ENCODE data around the gene CCDC102A.

The CCDC102A gene

DNA sequence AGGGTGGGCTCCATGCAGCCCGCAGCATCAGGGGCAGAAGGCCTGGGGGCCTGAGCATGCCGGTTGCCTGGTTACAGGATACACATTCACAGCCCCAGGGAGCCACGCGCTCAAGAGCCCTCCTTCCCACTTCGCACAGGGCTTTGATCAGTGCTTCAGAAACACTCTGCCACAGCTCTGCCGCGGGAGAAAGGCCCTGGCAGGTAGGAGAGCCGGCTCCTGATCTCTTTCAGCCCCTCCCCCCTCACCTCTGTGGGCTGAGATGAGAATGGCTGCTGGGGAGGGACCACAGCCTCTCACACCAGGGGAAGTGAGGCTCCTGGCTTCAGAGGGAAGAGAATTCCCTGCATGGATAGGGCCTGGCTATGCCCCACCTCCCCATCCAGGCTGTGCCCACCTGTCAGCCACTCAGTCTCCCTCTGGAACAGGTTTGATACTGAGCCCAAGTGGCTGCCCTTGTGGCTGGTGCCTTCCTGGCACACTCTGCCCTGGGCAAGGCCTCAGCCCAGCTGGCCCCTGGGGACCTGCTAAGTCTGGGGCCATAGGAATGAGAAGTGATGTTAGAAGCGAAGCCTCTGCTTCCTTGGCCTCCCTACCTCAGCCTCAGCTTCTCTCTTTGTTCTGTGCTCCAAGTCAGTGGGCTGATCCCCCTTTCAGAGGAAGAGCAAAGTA is 58.7 kb downstream of the CCDC102A start:
- DNase-seq (ENCODE audit: low spot score): no peak

DNA sequence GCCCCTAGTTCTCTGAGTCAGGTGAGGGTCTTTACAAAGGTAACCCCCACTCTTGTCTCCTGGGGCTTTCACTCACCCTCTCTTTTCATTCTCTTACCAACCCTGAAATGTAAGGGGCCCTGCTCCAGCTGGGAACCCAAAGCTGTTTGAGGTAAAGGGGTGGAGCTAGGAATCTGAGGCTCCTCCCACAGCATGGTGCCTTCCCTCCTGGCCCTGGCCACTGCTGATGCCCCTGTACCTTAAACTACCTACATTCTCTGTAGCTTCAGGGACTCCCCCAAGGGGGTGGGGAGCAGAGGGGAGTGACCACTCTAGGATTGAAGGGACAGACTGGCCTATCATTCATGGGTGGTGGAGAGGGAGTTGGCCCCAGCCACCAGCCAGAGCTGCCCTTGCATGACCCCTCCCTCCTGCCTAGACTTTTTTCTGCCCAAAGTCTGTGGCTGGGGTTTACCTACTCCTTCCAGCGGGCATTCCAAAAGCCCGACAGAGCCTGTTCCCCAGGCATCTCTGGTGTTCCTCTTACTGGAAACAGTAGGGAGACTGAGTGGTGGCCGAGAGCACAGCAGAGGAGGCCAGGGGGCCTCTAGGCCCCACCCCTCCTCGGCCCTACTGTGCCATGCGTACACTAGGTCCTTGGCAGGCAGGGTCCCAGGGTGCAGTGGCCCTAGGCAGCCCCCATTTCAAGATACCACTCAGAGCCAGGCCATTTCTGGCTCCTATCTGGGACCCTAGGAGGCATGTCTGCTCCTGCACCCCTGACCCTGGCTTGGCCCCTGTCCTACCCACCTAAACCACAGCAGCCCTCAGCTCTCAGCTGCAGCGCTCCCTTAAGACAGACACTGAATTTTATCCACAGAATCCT is 59.6 kb downstream of the CCDC102A start:
- no peak for DNase-seq (ENCODE audit: low spot score)

DNA sequence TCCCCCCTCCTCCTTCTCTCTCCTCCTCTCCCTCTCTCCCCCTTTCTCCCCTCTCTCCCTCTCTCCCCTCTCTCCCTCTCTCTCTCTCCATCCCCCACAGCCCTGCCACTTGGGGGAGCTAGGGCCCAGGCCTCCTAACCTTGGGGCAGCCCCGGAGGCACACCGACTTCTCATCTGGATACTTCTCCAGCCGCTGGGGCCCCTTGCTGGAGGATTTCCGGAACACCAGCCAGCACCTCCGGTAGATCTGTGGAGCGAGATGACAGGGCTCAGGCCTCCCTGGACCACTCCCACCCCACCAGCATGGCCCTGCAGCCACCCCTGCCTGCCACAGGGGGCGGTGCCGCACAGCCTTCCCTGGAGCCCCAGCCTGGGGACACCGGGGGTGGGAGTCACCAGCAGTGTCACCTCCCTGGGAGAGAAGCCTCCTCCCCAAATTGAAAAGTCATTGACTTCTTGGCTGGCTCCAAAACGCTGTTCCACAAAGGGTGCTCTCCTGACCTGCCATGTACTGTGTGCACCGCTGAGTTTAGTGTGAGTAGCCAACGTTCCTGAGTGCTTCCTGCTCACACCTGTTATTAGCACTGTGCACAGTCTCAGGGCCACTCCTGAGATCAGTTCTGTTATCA is 60.5 kb downstream of the CCDC102A start:
- no peak for DNase-seq (ENCODE audit: low spot score)

DNA sequence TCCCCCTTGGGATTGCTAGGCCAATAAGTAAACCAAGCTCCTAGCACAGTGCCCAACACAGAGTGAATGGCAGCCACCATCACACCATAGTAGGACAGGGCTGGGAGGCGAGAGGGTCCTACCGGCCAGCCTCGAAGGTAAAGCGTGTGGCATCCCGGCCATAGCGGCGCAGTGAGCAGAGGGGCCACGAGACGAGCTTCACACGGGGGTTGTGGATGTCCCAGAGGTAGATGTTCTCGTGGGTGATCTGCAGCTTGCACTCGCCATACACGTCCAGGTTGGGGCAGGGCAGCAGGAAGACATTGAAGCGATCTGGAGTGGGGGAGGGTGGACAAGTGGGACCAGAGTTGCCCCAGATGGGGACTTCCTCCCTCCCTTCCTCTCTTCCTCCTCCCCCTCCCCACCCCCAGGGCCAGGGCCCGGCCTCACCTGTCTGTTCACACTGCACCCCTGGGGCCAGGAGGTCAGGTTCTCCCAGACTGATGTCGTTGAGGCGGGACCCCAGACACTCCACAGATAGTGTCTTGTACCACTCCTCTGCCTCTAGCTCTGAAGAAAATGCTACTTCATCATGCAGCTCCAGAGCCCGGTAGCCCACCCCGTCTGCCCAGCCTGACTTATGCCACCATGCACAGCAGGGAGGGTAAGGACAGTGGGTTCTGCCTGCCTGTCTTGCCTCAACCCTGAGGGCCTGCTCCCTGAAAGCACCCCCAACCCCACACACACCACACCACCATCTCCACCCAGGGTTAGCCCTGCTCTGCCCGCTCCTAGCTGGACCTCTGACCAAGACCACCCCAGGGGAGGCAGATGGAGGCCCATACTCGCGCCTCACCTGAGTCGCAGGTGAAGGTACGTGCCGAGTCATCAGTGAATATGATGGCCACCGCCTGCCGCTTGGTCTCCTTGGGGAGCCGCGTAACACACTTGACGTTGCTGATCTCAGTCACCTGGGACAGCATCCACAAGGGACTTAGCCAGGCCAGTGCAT is 61.4 kb downstream of the CCDC102A start:
- no peak for DNase-seq (ENCODE audit: low spot score)

DNA sequence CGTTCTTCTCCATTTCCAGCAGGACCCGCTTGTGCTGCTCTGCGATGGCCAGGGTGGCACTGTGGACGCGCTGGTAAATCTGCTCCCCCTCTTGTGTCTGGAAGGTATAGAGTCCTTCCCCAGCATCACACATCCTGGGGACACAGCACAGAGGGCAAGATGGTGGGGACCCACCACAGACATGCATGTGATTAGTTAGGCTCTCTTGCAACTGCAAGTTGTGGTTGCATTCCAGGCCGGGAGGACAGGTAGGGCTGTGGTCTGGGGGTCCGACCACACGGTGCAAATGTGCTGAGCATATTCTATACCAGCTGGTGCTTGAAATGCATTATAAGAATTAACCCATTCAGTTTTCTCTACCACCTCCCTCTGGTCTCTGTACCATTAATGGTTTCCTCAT is 62.5 kb downstream of the CCDC102A start:
- no peak for DNase-seq (ENCODE audit: low spot score)

DNA sequence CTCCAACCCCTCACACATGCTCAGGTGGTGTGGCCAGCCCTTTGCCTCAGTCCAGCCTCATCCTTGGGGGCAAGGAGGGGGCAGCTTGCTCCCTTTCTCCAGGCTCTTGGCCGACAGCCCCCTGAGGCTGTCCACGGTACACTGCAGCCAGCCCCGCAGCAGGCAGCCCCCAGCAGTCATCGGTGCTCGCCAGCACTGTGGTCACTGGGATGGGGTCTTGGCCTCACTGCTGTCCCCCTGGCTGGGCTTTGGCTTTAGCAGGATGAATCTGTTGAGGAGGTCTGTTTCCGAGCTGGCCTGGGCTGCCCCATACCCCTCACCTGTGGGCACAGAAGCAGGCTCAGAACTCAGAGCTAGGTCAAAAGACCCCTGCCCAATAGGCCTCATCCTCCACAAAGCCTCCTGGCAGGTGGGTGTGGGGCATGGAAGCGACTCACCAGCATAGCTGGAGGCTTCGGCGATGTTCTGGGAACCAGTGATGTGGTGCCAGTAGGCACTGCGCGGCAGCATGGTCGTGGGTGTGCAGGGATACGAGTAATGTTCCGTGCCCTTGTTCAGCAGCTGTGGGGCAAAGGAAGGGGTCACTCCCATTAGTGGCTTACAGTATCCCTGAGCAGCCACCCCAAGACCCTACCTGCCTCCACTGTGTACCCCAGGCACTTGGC is 63.1 kb downstream of the CCDC102A start:
- DNase-seq (ENCODE audit: low spot score): no peak

DNA sequence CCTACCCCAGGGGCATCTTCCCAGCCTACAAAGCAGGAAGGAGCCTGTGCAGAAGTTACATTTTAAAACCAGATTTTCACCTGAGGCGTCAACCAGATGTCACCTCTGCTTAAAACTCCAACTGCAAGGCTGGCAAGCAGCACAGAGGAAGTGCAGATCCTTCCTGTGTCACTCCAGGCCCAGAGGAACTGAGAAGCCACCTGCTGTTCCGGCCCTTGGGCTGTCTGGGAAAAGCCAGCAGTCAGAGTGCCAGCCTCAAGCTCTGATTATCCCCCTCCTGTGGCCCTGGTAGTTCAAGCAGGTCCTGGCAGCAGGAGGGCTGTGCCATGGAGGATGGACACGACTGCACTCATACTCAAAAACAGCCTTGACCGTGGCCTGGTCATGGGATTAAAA is 63.7 kb downstream of the CCDC102A start:
- no peak for DNase-seq (ENCODE audit: low spot score)

DNA sequence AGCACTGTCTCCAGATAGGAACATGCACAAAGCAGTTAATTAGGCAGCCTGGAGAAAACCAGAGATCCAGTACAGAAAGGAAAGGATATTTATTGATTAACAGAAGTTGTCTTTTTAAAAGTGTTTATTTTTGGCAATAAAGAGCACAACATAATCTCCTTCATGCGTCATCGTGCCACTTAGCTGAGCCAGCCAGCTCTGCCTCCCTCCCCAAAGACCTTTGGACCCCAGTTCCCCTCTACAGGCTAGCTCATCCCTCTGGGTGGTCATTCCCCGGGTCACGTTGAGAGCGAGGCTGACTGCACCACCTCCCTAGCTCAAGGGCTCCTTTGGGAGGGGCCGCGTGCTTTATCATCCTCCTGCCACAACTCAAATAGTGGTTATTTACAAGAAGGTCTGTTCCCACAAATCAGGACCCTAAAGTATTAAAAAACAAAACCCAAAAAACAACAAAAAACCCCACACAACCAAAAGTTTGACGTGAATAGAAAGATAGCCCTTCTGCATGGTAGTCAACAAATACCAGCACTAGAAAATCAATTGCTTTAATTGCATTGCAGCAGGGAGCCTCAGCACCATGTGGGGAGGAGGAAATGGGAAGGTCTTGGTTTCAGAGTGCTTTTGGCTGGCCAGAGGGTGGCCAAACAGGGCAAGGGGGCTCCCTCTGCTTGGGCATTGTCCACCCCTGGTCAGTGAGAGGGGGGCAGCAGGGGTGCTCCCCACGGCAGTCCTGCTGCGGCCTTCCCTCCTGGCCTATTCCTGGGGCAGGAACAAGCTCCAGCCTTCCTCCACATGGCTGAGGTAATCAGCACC is 64.3 kb downstream of the CCDC102A start:
- no peak for DNase-seq (ENCODE audit: low spot score)

DNA sequence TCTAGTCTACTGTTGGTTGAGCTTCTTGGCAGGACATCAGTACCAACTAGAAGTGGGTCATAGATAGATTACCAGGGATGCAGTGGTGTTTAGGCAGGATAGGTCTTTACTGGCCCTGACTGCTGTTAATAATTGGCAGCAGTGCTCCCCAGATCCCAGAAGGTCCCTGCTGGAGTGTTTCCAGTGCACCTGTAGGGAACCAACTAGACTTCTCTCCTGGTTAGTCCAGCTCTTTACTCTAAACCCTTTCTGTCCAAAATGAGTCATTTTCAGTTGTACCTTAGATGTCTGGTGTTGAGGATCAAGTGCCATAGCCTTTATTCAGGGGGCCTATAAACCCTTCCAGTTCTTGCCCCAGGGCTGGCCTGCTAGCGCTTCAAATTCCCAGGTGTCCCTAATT is 65.2 kb downstream of the CCDC102A start:
- DNase-seq (ENCODE audit: low spot score): no peak

DNA sequence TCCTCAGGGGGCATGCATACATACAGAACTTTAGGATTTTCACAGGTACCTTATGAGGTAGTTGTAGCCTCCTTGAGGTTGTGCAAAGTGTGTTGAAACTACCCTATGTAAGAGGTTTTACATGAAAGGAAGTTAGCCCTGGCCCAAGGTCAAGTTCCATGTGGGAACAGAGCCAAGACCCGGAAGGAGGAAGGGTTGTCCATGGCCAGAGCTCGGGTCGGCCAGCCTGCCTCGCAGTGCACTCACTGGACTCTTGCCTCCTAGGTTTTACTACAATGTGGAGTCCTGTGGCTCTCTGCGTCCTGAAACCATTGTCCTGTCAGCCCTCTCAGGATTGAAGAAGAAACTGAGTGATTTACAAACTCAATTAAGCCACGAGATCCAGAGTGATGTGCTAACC is 65.7 kb downstream of the CCDC102A start:
- peak; percentile 11 for DNase-seq (ENCODE audit: low spot score)

DNA sequence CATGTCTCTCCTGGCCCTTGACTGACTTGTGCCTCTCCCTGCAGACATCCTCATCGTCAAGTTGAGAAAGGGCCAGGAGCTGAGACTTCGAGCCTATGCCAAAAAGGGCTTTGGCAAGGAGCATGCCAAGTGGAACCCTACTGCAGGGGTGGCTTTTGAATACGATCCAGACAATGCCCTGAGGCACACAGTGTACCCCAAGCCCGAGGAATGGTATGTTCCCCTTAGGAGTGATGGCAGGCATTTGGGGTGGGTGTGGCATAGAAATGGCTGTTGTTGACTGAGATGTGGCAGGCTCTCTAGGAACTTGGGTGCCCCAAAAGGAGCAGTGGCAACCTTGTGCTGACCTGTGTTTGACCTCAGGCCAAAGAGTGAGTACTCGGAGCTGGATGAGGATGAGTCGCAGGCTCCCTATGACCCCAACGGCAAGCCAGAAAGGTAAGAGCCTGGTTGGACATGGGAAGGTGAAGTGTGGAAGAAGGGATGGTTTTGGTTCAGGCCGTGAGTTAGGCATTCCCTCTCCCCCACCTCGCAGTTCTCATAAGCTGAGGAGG is 66.4 kb downstream of the CCDC102A start:
- no peak for DNase-seq (ENCODE audit: low spot score)

DNA sequence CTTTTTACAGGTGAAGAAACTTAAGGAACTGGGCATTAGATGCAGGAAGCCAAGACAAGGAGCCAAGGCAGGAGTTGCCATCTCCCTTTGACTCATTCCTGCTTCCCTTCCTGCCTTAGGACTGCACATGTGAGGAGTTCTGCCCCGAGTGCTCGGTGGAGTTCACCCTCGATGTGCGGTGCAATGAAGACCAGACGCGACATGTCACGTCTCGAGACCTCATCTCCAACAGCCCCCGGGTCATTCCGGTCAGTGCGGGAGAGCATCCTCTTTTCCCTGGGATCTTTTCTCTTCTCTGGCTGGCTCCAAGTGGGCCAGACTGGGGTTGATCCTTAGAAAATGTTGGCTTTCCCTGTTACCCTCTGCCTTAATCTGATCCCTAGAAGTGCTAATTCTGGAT is 67.3 kb downstream of the CCDC102A start:
- DNase-seq (ENCODE audit: low spot score): no peak

DNA sequence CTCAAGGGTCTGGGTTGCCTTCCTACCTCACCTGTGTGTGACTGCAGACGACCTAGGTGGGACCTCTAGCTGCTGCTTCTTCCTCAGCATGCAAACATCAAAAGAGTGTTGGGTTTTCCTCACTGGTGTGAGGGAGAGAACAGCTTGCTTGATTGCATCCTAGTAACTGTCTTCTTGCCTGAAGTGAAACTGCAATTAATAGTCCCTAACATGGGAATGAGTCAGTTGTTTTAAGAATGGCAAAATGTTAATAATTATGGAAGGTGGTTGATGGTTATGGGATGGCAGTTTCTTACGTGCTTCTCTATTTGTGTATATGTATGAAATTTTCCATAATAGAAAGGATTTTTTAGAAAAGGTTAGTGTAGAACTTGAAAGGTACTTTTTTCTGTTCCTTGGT is 68.0 kb downstream of the CCDC102A start:
- no peak for DNase-seq (ENCODE audit: low spot score)

DNA sequence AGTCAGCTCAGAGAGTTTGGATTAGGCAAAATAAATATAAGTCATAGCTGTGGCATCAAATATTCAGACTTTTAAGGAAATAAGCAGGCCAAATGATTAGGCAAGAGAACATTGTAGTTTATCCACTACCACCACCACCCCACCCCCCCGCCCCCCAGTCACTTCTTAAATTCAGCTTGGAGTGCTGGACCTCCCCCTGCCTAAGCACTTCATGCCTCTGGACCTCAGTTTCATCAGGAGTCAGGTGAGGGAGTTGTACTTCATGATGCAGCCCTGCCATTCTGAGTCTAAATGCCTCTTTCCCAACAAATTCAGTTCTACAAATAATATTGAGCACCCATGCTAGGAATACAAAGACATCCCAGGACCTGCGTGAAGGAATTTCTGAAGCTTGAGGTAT is 71.8 kb downstream of the CCDC102A start:
- no peak for DNase-seq (ENCODE audit: low spot score)

DNA sequence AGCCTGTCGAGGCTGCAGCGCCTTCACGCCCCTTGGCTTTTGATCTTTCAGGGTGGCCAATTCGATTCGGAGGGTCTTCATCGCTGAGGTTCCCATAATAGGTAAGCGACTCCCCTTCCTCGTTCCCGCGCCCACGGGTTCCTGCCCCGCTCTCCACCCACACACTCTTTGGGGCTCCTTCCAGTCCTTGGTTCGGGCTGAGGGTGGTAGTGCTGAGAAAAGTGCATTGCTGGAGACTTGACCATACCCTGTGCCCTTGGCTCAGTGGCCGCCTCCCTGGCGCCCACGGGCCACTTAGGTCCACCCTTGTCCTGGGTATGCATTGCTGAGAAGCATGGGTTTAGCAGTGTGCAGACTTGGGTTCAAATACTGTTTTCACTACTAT is 73.4 kb downstream of the CCDC102A start:
- no peak for DNase-seq (ENCODE audit: low spot score)

DNA sequence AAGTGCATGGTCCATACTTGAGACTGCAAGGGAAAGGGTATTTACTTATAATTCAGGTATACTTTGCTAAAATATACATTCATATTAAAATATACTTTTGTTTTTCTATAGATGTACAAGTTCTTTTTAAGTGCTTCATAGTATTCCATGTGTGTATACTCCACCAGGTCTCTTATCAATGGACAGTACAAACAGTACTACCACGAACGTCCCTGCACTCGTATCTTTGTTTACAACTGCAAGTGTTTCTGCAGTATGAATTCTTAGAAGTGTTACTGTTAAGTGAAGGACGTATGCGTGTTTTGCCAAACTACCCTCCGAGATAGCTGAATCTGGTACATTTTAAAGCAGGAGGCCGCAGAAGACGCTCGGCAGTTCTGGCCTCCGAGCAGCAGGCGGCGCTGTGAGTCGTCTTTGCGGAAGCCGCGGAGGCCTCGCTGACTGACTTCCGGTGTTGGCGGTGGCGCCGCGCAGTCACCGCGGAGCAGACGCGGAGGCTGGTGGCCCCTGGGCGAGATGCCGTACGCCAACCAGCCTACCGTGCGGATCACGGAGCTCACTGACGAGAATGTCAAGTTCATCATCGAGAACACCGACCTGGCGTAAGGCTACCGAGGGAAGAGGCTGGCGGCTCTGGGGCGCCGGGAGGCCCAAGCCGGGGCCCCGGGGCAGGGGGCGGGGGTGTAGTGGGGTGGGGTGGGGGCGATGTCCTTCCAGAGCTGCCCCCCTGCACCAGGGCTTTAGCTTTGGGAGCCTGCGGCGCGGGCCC is 74.0 kb downstream of the CCDC102A start, which contains the start of gene POLR2C:
Gene POLR2C, plus strand, starts transcription at position 471 of the 769 bp plus-strand sequence. Its CDS starts 46 bp downstream, at position 517.
- DNase-seq (ENCODE audit: low spot score): peak; percentile 91

Measured in AG08395 (cell line).